GM19395 (cell line): Measurements from ENCODE around the gene VEPH1.

Experiments used
- ATAC-seq: cut with Tn5 transposase; IDR thresholded peaks from one replicate; pipeline ENCODE4 v1.9.1; 2021; ENCODE audit warnings: mild to moderate bottlenecking, moderate library complexity; ENCODE audit not compliant: unreplicated experiment

Gene VEPH1

GRCh38 chr3:157232141-157232540 is 271.1 kb downstream of the VEPH1 start:
- no peak for ATAC-seq

- ATAC-seq, result no peak
Observed at GRCh38 chr3:157231071-157231470, 272.1 kb downstream of the VEPH1 start.

- ATAC-seq, result peak; percentile 77
Observed at GRCh38 chr3:157226173-157226847, 276.9 kb downstream of the VEPH1 start.

GRCh38 chr3:157225001-157225400 is 278.2 kb downstream of the VEPH1 start:
- no peak for ATAC-seq

- no peak for ATAC-seq
Observed at GRCh38 chr3:157220883-157221282, 282.3 kb downstream of the VEPH1 start.

- no peak for ATAC-seq
Observed at GRCh38 chr3:157220211-157220610, 283.0 kb downstream of the VEPH1 start.

- no peak for ATAC-seq
Observed at GRCh38 chr3:157219215-157219614, 284.0 kb downstream of the VEPH1 start.
